ENCODE measurements around the gene IFNA7.
A peak's percentile ranks its signal among the peaks of the same experiment; 100 is the strongest.
"Not testable (repeated sequence)": the region's sequence is repeated elsewhere in the genome, so short reads cannot be mapped to it uniquely, and the experiment has no call there.

The IFNA7 gene

DNA sequence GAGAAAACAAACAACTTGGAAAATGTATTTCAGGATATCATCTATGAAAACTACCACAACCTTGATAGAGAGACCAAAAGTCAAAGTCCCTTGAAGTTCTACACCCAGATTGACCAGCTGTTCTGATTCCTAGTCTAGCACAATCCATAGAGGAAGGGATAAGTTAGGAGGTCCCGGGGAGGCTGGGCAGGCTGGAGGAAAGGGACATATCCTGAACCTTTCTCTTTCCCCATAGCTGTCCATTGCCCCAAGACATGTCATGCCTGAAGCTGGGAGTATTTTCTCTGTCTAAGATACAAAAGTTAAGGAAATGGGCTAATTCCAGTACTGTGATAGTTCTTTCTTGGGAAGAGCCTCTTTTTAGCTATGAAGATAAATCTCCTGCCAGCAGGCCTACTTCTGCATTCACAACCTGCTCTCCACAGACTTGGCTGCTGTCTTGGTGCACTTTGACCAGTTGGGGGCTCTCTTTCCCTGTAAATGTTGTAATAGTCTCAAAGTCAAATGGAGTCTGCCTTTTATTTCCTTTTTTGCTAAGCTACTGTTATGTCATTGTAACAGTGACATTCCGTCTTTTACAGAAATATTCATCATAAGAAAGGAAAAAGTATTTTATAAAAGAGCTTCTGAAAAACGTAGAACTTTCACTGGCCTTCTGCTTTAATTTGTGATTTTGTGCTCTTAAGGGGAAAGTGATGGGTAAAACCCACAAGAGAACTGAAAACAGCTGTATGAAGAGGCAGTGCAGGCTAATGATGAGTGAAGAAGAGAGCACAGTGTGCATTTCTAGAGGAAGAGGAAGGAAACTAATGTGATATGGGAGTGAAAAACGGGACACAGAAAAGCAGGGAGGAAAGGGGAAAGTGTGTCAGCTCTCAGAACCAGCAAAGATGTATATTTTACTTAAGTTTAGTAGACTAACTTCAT lies 18.9 kb downstream of the IFNA7 start:
- TF ChIP-seq, protein P1, sequence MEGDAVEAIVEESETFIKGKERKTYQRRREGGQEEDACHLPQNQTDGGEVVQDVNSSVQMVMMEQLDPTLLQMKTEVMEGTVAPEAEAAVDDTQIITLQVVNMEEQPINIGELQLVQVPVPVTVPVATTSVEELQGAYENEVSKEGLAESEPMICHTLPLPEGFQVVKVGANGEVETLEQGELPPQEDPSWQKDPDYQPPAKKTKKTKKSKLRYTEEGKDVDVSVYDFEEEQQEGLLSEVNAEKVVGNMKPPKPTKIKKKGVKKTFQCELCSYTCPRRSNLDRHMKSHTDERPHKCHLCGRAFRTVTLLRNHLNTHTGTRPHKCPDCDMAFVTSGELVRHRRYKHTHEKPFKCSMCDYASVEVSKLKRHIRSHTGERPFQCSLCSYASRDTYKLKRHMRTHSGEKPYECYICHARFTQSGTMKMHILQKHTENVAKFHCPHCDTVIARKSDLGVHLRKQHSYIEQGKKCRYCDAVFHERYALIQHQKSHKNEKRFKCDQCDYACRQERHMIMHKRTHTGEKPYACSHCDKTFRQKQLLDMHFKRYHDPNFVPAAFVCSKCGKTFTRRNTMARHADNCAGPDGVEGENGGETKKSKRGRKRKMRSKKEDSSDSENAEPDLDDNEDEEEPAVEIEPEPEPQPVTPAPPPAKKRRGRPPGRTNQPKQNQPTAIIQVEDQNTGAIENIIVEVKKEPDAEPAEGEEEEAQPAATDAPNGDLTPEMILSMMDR (IDR thresholded peaks at IDR 0.05; ENCODE audit: low read depth, low read length), result peak; percentile 49
- H3K4me3 ChIP-seq (ENCODE audit: low read depth, low read length); H3K27ac ChIP-seq; H3K9me3 ChIP-seq (ENCODE audit: severe bottlenecking); H3K27me3 ChIP-seq (ENCODE audit: insufficient read depth, low read depth, severe bottlenecking); DNase-seq; H3K36me3 ChIP-seq: not testable (repeated sequence)

DNA sequence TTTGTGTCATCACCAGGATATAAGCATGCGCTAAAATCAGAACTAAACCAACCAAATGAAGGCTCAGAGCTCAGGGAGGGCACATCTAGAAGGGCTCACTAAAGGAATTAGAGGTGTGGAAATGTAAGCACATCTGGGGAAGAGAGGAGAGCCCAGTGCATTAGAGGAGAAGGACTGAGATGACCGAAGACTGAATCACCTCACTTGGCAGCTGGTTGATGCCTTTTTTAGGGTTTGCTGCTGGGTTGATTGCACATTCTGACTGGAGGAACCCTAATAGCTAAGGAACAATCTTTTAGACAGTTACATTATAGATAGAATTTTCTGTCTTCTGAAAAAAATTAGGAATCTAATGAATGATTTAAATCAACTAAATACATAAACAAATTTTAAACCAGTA lies 27.3 kb downstream of the IFNA7 start:
- Histone ChIP-seq H3K27ac (no peak overlapping the region), H3K4me3 (ENCODE audit: low read depth, low read length) (no peak overlapping the region), H3K27me3 (ENCODE audit: insufficient read depth, low read depth, severe bottlenecking) (peaks cover 10% of the 10 kb centered on the region), H3K9me3 (ENCODE audit: severe bottlenecking) (no peaks in the 10 kb centered on the region), H3K36me3 (no peaks in the 10 kb centered on the region)
- DNase-seq, result no peak
- TF ChIP-seq, protein P1 (IDR thresholded peaks at IDR 0.05; ENCODE audit: low read depth, low read length), result no peak

DNA sequence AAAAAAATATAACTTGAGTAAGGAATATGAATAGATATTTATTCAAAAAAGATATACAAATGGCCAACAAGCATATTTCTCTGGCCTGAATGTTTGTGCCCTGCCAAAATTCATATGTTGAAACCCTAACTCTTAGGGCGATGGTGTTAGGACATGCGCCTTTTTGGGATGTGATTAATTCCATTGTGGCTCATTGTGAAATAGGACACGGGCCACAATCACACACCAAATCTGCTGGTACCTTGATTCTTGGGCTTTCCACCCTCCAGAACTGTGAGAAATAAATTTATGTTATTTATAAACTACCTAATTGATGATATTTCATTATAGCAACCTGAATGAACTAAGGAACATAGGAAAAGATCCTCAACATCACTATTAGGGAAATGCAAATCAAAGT lies 29.8 kb downstream of the IFNA7 start:
- Histone ChIP-seq H3K27ac (no peak overlapping the region), H3K9me3 (ENCODE audit: severe bottlenecking) (no peaks in the 10 kb centered on the region), H3K4me3 (ENCODE audit: low read depth, low read length) (no peak overlapping the region), H3K27me3 (ENCODE audit: insufficient read depth, low read depth, severe bottlenecking) (peaks cover 8% of the 10 kb centered on the region), H3K36me3 (no peaks in the 10 kb centered on the region)
- TF ChIP-seq, protein P1 (IDR thresholded peaks at IDR 0.05; ENCODE audit: low read depth, low read length), result no peak
- DNase-seq, result no peak

DNA sequence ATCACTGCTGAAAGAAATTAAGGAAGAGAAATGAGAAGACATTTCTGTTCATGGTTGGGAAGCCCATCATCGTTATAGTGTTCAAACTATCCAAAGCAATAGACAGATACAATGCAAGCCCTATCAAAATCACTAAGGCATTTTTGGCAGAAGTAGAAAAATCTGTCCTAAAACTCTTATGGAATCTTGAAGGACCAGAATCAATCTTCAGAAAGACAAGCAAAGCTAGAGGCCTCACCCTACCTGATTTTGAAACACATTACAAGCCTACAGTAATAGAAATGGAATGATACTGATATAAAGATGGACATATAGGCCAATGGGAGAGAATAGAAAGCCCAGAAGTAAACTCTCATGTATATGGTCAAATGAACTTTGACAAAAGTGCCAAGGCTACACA lies 30.7 kb downstream of the IFNA7 start:
- no peaks in the 10 kb centered on the region for H3K36me3 ChIP-seq
- H3K9me3 ChIP-seq (ENCODE audit: severe bottlenecking), result no peaks in the 10 kb centered on the region
- no peak overlapping the region for H3K4me3 ChIP-seq (ENCODE audit: low read depth, low read length)
- TF ChIP-seq, protein P1 (IDR thresholded peaks at IDR 0.05; ENCODE audit: low read depth, low read length), result no peak
- no peak overlapping the region for H3K27ac ChIP-seq
- DNase-seq, result no peak
- peaks cover 6% of the 10 kb centered on the region for H3K27me3 ChIP-seq (ENCODE audit: insufficient read depth, low read depth, severe bottlenecking)

DNA sequence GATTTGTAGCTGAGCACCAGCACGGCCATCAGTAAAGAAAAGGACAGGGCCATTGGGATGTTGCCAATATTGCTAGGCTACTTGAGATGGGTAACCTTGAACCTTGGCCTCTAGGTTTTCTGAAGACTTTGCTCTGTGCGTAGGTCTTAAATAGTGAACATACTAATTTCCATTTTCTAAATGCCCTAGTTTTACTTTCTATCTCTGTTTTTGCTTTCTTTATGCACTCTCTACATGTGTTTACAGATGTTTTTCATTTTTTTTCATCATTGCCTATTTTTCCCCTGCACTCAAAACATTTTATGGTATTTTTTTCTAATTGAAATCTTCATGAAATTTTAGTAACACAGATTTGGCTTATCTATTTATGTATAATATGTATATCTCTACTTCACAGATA lies 35.4 kb downstream of the IFNA7 start, which contains the start of gene IFNA21:
Gene IFNA21, minus strand, starts transcription at position 101 of the 400 bp plus-strand sequence. Its CDS starts 48 bp downstream, at position 53.
- H3K27ac ChIP-seq; DNase-seq; H3K4me3 ChIP-seq (ENCODE audit: low read depth, low read length): not testable (repeated sequence)

DNA sequence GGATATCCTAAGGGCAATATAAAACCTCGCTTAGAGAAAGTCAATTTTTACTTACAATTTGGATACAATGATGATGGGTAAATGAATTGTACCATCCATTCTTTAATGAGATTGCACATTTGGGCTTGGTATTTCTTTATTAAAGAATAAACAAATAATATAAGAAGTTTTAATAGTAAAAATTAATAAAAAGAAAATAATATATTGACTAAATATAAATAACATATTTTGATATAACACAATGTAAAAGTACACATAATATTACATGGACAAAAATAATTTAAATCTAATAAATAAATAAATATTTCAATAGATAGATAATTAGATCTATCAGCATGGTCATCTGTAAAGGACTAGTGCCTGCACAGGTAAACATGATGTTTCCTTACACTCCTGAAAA lies 36.5 kb downstream of the IFNA7 start:
- no peak for DNase-seq
- Histone ChIP-seq H3K4me3 (ENCODE audit: low read depth, low read length) (no peak overlapping the region), H3K9me3 (ENCODE audit: severe bottlenecking) (no peaks in the 10 kb centered on the region), H3K27ac (no peak overlapping the region), H3K36me3 (no peaks in the 10 kb centered on the region), H3K27me3 (ENCODE audit: insufficient read depth, low read depth, severe bottlenecking) (no peaks in the 10 kb centered on the region)
- TF ChIP-seq, protein P1 (IDR thresholded peaks at IDR 0.05; ENCODE audit: low read depth, low read length), result no peak

More for the DNA sequence above, 35.4 kb downstream of the IFNA7 start, which contains the start of gene IFNA21:
- not testable (repeated sequence) for H3K27me3 ChIP-seq (ENCODE audit: insufficient read depth, low read depth, severe bottlenecking); H3K36me3 ChIP-seq; H3K9me3 ChIP-seq (ENCODE audit: severe bottlenecking)

All from WERI-Rb-1 (cell line).